GM12873 (cell line): ENCODE measurements around the gene ZNF665.

Source experiments
- CTCF ChIP-seq: IDR thresholded peaks from 2 replicates; pipeline ENCODE4 v1.5.1; 2012; ENCODE audit warnings: low read depth, mild to moderate bottlenecking, moderate library complexity, low read length, control low read depth; ENCODE audit not compliant: insufficient read depth; ENCODE audit errors: missing control alignments

ZNF665 gene

DNA sequence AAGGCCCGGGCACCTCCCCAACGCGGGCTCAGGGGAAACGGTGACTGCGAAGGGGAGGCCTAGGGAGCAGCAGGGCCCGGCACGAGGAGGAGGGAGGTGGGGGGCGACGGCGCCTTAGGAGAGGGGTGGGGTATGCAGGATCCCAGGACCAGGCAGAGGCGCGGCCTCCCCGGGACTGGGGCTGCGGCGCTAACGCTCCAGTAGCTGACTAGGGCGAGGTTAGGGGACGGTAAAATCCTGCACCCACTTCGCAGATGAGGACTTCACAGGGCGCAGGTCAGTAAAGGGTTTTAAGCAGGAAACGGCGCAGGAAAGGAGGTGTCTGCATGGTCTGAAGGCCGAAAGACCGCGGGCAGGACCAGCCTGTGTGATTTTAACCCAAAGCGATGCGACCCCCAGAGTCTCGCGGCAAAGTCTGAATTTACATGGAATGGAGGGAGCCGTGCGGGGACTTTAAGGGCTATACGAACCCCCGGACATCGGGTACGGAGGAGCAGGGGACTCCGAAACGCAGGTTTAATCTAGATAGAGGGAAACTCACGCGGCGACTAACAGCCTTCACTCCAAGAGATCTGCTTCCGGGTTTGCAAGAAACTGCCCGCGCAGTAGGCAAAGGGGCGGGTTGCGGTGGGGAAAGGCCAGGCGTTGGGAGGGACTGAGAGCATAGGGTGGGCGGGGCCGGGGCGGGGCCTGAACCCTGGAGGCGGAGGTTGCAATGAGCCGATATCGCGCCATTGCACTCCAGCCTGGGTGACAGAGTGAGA is at the start of gene ZNF665:
Gene ZNF665 (minus strand): TSS at position 588 of the 764 bp plus-strand sequence. CDS start 10,460 bp downstream, outside the sequence.
- TF ChIP-seq CTCF = no peak

DNA sequence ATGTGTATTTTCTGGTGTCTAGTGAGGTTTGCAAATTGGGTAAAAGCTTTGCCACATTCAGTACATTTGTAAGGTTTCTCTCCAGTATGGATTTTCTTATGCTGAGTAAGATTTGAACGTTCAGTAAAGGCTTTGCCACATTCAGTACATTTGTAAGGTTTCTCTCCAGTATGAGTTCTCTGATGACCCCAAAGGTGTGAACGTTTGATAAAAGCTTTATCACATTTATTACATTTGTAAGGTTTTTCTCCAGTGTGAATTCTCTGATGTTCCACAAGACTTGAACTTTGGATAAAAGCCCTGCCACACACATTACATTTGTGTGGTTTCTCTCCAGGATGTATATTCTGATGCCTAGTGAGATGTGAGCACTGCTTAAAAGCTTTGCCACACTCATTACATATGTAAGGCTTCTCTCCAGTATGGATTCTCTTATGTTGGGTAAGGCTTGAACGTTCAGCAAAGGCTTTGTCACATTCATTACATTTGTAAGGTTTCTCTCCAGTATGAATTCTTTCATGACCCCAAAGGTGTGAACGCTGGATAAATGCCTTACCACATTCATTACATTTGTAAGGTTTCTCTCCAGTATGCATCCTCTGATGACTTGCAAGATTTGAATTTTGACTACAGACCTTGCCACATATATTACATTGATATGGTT is 44.1 kb upstream of the ZNF665 start:
- TF ChIP-seq CTCF = no peak

- TF ChIP-seq CTCF = no peak
Observed at GRCh38 chr19:53224606-53225005, 31.4 kb upstream of the ZNF665 start.

GRCh38 chr19:53212703-53213320 is 19.7 kb upstream of the ZNF665 start:
- no peak for TF ChIP-seq CTCF

DNA sequence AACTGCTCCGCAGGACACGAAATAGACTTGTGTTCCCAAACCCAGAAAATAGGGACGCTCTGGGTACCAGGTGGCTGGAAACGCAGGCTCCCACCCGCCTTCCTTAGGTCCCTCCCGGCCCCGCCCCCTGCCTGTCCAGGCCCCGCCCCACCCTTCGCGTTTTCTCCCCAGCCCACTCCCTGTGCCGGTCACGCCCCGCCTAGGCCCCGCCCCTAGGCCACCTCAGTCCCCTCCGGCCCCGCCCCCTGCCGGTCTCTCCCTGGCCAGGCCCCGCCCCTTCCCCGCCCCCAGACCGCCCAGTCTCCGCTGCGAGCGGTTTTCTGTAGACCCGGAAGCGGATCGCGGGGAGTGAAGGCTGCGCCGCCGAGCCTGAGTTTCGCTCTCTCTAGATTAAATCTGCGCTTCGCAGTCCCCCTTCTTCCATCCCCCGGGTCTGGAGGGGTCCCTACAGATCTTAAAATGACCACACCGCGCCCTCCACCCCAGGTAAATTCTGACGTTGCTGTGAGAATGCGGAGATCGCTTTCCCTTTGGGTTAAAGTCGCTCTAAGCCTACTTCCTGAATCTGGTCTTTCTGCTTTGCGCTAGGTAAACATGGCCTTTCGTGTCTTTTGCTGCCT is 3.7 kb upstream of the ZNF665 start:
- TF ChIP-seq CTCF = no peak

GRCh38 chr19:53195265-53195903 is 2.2 kb upstream of the ZNF665 start:
- peak; percentile 85 for TF ChIP-seq CTCF
